ENCODE results near the gene CAPN2. TPM values are rescaled to one million over a fixed set of nuclear protein-coding genes. Genes with fewer than 3 reads are reported as not detected.

Gene CAPN2
- total RNA-seq, 1 donor from 2014 or later = 281 TPM

DNA sequence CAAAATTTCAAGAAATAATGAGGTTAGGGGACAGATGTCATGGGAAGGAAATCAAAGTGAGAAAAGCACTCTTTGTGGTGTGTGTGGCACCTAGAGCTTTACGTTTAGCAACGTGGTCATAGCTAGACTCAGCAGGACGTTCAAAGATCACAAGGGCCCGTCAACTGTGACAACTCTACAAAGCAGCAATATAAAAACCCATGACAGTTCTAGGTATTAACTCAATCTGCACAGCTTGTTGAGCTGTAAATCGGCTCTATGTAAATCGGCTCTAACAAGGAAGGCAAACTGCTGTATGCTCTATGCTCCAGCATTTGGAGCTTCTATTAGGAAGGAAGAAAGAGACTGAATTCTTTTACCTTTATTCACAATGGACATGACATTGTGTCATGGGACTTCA is 68.6 kb downstream of the CAPN2 start:
- TF ChIP-seq, protein P1, sequence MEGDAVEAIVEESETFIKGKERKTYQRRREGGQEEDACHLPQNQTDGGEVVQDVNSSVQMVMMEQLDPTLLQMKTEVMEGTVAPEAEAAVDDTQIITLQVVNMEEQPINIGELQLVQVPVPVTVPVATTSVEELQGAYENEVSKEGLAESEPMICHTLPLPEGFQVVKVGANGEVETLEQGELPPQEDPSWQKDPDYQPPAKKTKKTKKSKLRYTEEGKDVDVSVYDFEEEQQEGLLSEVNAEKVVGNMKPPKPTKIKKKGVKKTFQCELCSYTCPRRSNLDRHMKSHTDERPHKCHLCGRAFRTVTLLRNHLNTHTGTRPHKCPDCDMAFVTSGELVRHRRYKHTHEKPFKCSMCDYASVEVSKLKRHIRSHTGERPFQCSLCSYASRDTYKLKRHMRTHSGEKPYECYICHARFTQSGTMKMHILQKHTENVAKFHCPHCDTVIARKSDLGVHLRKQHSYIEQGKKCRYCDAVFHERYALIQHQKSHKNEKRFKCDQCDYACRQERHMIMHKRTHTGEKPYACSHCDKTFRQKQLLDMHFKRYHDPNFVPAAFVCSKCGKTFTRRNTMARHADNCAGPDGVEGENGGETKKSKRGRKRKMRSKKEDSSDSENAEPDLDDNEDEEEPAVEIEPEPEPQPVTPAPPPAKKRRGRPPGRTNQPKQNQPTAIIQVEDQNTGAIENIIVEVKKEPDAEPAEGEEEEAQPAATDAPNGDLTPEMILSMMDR (conservative IDR thresholded peaks at IDR 0.05; ENCODE audit: low read depth, low read length) = no peak
- DNase-seq (ENCODE audit: low read depth) = no peak
- H3K4me3 ChIP-seq (ENCODE audit: low read depth, low read length) = no peak overlapping the region

DNA sequence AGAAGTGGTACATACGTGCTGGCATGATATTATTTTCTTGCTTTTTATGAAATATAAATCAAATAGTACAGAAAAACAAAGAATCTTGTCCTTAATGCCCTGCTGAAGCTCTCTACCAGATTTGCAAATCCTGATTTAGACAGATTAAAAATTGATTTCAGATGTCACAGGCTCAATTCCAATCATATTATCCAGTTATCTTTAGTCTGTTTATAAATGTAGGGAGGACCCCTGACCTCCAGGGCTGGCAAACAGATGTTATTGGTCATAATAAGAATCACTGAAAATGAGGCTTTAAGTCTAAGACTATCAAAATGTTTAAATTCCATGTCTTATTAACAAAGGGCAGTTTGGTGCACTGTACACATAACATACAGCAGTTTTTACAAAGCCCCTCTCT is 71.3 kb downstream of the CAPN2 start:
- DNase-seq (ENCODE audit: low read depth) = no peak
- TF ChIP-seq, protein P1 (conservative IDR thresholded peaks at IDR 0.05; ENCODE audit: low read depth, low read length) = no peak

DNA sequence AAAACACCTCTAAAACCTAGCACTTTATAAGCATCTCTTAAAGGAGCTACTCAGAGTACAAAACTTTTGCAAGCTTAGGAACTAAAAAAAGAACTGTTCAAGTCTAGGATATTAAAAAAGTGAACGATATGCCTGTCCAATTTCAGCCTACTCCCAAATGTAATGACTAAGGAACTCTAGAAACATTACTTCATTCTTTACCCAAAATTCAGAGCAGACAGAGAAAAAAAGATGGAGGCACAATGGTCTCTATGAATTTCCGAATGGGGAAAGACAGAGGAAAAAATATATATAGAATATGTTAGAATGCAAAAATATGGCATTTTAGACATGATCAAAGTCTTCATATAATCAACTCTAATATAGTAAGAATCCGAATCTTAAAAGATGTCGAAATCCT is 72.2 kb downstream of the CAPN2 start:
- TF ChIP-seq, protein P1 (conservative IDR thresholded peaks at IDR 0.05; ENCODE audit: low read depth, low read length) = no peak
- H3K4me3 ChIP-seq (ENCODE audit: low read depth, low read length) = no peak overlapping the region
- DNase-seq (ENCODE audit: low read depth) = no peak

More for the DNA sequence above, 71.3 kb downstream of the CAPN2 start:
- H3K4me3 ChIP-seq (ENCODE audit: low read depth, low read length) = no peak overlapping the region

DNA sequence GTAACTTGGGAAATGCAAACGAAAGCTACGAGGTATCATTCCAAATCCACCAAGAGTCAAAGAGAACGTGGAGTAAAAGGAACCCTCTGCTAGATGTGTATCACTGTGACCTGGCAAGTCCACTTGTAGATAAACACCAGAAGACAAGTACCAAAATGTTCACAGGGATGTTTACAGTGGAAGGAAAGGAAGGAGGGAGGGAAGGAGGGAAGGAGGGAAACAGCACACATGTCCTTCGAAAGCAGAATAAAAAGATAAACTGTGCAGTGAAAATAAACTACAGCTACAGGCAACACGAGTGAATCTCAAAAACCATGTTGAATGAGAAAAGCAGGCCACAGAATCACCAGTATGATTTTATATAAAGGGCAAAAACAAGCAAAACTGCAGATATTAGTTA is 73.5 kb downstream of the CAPN2 start:
- DNase-seq (ENCODE audit: low read depth) = no peak
- TF ChIP-seq, protein P1 (conservative IDR thresholded peaks at IDR 0.05; ENCODE audit: low read depth, low read length) = no peak
- H3K4me3 ChIP-seq (ENCODE audit: low read depth, low read length) = no peak overlapping the region

DNA sequence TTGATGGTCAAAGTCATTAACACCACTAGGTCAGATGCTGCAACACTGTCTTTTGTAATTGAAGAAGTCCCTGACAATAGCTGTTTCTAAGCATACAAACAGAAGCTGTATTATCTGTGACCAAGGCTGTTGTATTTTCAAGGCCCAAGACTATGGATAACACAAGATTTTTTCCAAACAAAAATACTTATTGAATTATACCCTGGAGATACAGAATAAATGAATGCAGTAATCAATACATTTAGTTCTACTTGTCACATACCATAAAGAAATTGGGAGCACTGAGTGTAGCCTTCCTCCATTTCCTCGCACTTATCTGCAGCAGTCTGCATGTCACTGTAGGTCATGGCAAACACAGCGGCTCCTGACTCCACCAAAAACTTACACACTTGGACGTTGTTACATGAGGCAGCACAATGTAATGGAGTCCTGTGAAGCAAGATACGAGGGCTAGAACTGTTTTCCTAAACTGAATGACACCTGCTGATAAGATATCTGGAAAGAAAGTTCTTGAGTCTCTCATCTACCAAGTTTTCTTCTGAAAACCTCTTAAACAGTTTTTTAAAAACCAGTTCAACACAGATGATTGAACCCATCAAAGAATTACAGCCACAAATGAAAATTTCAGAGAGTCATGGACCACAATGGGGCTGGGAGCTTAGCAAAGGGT is 76.5 kb downstream of the CAPN2 start:
- H3K4me3 ChIP-seq (ENCODE audit: low read depth, low read length) = no peak overlapping the region
- TF ChIP-seq, protein P1 (conservative IDR thresholded peaks at IDR 0.05; ENCODE audit: low read depth, low read length) = no peak
- no peak for DNase-seq (ENCODE audit: low read depth)

DNA sequence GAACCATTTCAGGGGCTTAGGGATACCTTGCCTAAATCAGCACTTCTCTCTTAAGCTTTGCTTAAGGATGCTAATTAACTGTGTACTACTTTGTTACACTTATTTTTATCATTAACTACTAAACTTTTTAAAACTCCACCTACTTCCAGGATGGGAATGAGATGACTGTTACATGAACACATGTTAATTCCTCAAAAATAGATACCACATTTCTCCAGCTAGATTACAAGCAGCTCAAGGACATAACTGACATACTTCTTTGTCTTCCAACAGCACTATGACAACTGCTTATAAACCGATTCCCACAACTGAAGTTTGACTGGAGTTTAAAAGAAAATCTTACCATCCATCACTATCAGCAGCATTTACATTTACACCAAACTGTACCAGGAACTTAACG is 79.7 kb downstream of the CAPN2 start:
- H3K4me3 ChIP-seq (ENCODE audit: low read depth, low read length) = no peak overlapping the region
- TF ChIP-seq, protein P1 (conservative IDR thresholded peaks at IDR 0.05; ENCODE audit: low read depth, low read length) = no peak
- DNase-seq (ENCODE audit: low read depth) = no peak

DNA sequence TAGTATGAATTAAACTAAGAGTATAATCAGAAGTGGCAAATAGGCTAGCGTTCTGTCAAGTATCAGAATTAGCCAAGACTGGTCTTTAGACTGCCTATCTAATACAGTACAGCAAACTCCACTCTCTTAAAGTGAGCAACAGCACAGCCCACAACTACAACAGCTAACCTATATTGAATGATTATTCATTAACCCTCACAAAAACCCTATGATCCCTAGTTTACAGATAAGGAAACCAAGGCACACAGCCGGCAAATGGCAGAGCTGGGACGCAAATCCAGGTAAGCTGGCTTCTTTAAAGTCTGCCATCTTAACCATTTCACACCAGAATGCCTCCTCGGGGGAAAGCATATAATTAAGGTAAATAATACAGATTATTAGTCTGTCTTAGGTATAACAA is 81.4 kb downstream of the CAPN2 start:
- no peak overlapping the region for H3K4me3 ChIP-seq (ENCODE audit: low read depth, low read length)
- TF ChIP-seq, protein P1 (conservative IDR thresholded peaks at IDR 0.05; ENCODE audit: low read depth, low read length) = no peak
- DNase-seq (ENCODE audit: low read depth) = no peak

All from epithelial cell of proximal tubule (primary cell).